ENCODE measurements around the gene RNF135.
A peak's percentile ranks its signal among the peaks of the same experiment; 100 is the strongest.
"Not testable (repeated sequence)": the region's sequence is repeated elsewhere in the genome, so short reads cannot be mapped to it uniquely, and the experiment has no call there.

The RNF135 gene

DNA sequence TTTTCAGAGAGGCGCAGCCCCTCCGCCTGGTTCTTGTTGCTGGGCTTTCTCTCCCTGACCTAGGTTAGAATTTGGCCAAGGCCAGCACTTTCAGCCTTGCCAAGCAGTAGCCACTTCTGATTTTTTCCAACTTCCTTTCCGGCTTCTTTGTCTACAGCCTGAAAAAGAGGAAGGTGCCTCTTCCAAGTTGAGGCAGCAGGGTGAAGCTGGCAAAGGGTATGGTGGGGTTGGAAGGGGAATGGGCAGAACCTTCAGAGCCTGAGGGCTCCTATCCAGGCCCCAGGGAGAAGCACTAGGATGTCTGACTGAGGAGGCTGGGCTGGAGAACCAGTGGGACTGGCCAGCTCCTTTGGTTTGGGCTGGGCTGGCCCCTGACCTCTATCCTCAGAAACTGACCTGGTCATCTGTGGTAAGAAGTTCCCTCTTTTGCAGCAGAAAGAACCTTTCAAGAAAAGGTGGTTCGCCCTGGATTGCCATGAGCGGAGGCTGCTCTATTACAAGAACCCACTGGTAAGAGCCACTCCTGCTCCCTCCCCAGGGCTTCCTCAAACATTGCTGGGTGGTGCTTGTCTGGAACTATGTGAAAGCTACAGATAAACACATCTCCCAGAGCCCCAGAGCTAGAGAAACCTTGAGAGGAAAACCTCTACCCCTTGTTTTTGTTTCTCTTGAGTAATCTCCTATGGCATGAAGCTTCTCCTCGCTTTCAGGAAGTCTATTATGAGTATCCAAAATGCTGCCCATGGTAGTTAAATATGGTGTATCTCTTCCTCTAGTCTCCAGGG is 16.6 kb upstream of the RNF135 start:
- DNase-seq (ENCODE audit: low read depth, low spot score): no peak

GRCh38 chr17:30956764-30957374 is 14.0 kb upstream of the RNF135 start:
- no peak for DNase-seq (ENCODE audit: low read depth, low spot score)

- DNase-seq (ENCODE audit: low read depth, low spot score): no peak
Measured at GRCh38 chr17:30957741-30958140, 13.1 kb upstream of the RNF135 start.

- no peak for DNase-seq (ENCODE audit: low read depth, low spot score)
Measured at GRCh38 chr17:30958187-30958586, 12.7 kb upstream of the RNF135 start.

GRCh38 chr17:30961209-30962188 is 9.3 kb upstream of the RNF135 start:
- DNase-seq (ENCODE audit: low read depth, low spot score): no peak

DNA sequence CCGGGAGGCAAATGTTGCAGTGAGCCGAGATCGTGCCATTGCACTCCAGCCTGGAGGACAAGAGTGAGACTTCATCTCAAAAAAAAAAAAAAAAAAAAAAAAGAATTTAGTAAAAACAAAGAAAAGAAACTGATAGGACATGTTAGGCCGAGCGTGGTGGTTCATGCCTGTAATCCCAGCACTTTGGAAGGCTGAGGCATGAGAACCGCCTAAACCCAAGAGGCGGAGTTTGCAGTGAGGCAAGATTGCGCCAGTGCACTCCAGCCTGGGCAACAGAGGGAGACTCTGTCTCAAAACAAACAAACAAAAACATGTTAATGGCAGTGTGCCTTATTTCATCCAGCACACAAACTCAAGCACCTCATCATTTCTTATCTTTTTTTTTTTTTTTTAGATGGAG is 6.5 kb upstream of the RNF135 start:
- DNase-seq (ENCODE audit: low read depth, low spot score): not testable (repeated sequence)

DNA sequence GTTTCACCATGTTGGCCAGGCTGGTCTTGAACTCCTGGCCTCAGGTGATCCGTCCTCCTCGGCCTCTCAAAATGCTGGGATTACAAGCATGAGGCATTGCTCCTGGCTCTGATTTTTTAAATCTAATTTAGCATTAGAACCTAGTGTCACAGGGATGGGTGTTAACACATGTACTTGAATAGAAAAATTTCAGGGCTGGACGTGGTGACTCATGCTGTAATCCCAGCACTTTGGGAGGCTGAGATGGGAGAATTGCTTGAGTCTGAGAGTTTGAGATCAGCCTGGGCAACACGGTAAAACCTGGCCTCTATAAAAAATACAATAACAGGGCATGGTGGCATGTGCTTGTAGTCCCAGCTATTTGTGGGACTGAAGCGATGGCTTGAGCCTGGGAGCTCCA is 6.0 kb upstream of the RNF135 start:
- DNase-seq (ENCODE audit: low read depth, low spot score): no peak

- no peak for DNase-seq (ENCODE audit: low read depth, low spot score)
Measured at GRCh38 chr17:30965686-30966085, 5.2 kb upstream of the RNF135 start.

DNA sequence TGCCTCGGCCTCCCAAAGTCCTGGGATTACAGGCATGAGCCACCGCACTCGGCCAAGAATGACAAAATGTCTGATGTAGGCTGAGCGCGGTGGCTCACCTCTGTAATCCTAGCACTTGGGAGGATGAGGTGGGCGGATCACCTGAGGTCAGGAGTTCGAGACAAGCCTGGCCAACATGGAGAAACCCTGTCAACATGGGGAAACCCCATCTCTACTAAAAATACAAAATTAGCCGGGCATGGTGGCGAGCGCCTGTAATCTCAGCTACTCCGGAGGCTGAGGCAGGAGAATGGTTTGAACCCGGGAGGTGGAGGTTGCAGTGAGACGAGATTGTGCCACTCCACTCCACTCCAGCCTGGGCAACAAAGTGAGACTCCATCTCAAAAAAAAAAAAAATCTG is 2.9 kb upstream of the RNF135 start:
- not testable (repeated sequence) for DNase-seq (ENCODE audit: low read depth, low spot score)

GRCh38 chr17:30969989-30970830 is 629 bp upstream of the RNF135 start:
- DNase-seq (ENCODE audit: low read depth, low spot score): peak; percentile 66

- DNase-seq (ENCODE audit: low read depth, low spot score): no peak
Measured at GRCh38 chr17:30975042-30975820, 4.4 kb downstream of the RNF135 start.

- not testable (repeated sequence) for DNase-seq (ENCODE audit: low read depth, low spot score)
Measured at GRCh38 chr17:30979919-30980318, 9.1 kb downstream of the RNF135 start.

DNA sequence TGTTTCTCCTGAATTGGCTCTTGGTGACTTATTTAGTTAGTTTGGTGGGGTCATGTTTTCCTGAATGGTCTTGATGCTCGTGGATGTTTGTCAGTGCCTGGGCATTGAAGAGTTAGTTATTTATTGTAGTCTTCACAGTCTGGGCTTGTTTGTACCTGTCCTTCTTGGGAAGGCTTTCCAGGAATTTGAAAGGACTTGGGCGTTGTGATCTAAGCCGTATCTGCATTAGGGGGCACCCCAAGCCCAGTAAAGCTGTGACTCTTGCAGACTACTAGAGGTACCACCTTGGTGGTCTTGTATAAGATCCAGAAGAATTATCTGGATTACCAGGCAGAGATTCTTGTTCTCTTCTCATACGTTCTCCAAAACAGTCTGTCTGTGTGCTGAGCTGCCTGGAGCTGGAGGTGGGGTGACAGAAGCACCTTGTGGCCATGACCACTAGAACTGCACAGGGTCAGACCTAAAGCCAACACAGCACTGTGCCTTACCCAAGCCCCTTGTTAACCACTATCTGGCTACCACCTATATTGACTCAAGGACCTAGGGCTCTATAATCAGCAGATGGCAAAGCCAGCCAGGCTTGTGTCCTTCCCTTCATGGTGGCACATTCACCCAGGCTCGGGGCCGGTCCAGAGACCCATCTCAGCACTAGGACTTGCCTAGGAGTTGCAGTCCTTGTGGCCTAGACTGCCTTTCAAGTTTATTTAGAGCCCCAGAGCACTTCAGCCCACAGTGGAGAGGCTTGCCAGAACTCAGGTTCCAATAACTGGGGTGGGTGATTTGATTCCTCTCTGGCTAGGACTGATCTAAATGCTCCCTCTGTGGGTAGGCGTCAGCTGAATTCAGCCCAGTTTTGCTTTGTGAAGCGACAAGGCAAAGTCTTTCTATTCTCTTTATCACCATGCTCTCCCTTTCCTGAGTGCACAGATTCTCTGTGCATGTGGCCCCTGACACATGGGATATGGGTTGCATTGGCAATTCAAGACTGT is 11.0 kb downstream of the RNF135 start:
- no peak for DNase-seq (ENCODE audit: low read depth, low spot score)

- no peak for DNase-seq (ENCODE audit: low read depth, low spot score)
Measured at GRCh38 chr17:30982855-30983254, 12.0 kb downstream of the RNF135 start.

DNA sequence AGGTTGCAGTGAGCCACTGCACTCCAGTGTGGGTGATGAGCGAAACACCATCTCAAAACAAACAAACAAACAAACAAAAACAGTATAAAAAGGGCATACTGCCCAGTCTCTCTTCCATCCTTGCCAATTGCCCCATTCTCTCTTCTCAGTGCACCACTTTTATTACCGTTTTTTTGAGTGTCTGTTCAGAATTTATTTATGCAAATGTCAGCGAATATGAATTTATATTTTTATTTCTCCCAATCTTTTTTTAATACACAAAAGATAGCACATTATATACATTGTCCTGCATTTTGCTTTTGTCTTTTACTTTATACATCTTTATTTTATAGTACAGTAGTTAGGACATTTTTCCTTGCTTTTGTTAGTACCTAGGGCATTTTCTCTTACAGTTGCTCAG is 19.6 kb downstream of the RNF135 start:
- DNase-seq (ENCODE audit: low read depth, low spot score): no peak

- no peak for DNase-seq (ENCODE audit: low read depth, low spot score)
Measured at GRCh38 chr17:30992551-30992950, 21.7 kb downstream of the RNF135 start.

DNA sequence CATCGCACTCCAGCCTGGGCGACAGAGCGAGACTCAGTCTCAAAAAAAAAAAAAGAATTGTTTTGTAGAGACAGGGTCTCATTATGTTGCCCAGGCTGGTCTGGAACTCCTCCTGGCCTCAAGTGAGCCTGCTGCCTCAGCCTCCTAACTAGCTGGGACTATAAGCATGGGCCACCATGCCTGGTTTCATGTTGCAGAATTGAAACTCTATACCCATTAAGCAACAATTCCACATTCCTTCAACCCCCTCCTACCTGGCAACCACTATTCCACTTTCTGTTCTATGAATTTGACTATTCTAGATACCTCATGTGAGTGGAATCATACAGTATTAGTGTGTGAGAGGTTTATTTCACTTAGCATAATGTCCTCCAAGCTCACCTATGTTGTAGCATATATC is 24.5 kb downstream of the RNF135 start:
- no peak for DNase-seq (ENCODE audit: low read depth, low spot score)

DNA sequence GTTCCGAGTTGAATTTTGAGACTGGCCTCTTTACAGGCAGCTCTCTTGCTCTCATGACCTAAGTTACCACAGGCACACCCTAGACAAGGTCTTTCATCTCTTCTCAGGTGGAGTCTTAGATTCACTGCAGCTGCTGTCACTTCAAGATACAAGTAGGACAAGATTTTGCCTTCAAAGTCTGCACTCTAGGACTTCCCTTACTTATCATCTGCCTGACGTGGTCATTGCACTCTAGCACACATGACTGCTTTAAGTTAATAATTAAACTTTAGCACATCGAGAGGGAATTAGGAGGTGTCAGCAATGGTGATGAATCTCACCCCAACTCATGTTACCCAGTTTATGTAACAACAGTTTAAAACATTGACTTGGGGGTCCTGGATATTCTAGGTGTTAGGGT is 25.6 kb downstream of the RNF135 start:
- DNase-seq (ENCODE audit: low read depth, low spot score): no peak

DNA sequence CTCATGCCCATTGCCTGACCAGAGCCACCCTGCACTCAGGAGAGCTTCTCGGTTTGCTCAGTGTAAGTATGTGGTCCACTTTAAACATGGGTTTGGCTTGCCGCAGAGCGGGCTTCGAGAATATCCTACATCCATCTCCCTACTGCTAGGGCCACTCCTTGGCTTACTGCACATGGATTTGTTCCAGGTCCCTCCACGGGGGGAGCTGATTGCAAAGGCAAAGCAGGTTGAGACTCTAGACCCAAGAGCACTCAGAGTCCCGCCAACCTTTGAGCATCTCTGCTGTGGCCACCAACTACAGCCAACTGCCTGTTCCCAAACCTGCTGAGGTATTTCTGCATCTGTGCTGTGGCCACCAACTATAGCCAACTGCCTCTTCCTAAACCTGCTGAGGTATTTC is 26.4 kb downstream of the RNF135 start:
- DNase-seq (ENCODE audit: low read depth, low spot score): no peak

All from ELF-1 (cell line).